ENCODE measurements around the gene SLC17A9.

SLC17A9 gene

GRCh38 chr20:62938105-62938888 is 14.2 kb upstream of the SLC17A9 start, which contains the start of gene GID8:
TSS of gene GID8 (plus strand) at chr20:62938147. CDS start at chr20:62941503, 3,356 bp downstream.
- DNase-seq = no peak

GRCh38 chr20:62940875-62941274 is 11.6 kb upstream of the SLC17A9 start:
- no peak for DNase-seq

DNA sequence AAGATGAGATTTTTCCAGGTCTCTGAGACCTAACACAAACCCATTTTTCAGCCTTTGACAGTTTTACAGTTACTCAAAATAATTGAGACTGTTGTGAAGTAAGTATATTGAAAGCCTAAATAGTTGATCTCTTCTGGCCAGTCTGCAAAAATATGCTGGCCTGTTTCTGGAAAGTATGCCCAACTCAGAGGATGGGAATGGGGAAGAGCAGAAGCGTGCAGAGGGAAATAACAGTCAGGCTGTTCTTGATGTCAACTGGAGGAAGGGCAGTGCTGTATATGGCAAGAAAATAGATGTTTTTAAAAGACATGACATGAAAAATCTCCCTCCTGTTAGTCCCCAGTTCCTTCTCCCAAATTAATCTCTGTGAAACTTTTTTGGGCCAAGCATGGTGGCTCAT is 10.7 kb upstream of the SLC17A9 start:
- no peak for DNase-seq

- no peak for DNase-seq
These were observed 10.1 kb upstream of the SLC17A9 start for GRCh38 chr20:62942456-62942855.

- DNase-seq = no peak
These were observed 9.1 kb upstream of the SLC17A9 start for GRCh38 chr20:62943396-62943795.

- DNase-seq = no peak
These were observed 8.3 kb upstream of the SLC17A9 start for GRCh38 chr20:62944184-62944583.

DNA sequence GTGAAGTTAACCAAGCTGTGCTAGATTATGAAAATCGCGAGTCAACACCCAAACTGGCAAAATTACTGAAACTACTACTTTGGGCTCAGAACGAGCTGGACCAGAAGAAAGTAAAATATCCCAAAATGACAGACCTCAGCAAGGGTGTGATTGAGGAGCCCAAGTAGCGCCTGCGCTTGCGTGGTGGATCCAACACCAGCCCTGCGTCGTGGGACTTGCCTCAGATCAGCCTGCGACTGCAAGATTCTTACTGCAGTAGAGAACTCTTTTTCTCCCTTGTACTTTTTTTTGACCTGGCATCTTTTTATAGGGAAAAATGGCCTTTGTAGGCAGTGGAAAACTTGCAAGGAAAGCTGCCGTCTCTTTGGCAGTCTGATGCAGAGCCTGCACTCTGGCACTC is 7.8 kb upstream of the SLC17A9 start:
- DNase-seq = no peak

DNA sequence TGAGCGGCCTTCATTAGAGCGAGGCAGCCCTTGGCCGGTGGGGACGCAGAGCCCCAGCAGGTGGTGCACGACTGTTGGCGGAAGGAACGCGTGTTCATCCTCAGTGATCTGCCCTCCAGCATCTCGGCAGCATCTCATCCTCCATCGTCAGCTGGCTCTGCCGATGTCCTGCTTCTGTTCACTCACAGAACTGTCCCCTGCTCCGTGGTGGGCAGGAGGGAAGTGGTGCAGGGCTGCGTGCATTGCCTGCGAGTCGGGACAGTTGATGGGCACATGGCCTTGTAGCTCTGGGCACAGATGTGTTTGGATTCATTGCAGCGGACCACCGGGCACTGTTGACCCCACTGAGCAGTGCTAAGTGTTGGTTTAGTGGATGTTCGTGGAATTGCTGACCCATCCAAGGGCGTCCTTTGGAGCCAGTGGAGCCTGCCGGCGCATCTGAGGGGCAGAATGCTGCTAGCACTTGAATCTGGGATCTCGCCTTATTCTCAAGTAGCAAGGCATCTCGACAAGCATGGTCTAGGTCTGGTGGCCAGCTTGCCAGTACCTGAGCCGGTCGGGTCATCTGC is 6.7 kb upstream of the SLC17A9 start:
- DNase-seq = no peak

DNA sequence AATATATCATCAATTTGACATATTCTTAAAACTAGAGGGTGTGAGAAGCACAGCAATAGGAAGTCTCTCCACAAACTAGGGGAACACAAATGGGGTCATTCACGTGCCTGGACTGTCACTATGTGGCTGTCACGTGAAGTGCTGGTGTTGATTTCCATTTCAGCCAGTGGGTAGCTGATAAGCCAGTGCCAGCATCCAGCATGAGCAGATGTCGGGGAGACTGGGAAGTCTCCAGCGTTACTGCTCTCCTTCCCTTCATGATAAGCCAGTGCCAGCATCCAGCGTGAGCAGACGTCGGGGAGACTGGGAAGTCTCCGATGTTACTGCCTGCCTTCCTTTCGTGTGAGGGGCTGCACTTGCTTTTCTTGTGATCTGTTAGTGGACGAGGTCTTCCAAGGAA is 5.6 kb upstream of the SLC17A9 start:
- no peak for DNase-seq

DNA sequence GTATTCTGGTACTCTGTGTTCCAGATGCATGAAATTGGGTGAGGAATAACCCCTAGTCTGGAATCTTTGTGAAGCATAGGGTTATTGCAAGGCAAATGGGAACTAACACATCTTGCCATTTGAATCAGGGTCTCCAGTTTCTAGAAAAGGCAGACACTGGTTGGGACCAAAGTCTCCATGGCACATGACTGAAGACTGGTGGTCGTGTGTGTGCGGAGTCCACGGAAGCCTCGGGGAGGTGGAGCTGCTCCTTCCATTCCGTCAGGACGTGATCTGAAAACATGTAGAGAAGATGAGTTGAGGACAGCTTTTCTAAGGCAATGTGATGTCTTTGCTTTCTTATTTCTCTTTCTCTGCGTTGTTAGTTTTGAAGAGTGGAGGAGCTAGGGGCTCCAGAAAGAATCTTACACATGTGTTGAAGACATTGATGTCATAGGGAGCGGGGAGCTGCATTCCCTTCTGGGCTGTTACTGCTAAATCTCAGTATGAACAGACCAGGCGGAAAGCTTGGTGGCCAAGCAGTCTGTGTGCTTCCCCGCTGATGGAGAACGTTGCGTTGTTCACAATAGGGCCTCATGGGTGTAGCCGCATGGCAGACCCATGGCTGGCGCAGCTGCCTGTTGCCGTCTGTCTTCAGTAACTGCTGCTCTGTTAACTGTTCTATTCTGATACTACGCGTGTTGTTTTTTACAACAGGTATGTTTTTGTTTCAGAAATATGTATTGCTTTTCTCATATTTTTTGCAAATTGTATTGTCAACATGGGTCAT is 4.8 kb upstream of the SLC17A9 start:
- no peak for DNase-seq

- DNase-seq = no peak
These were observed 3.2 kb upstream of the SLC17A9 start for GRCh38 chr20:62949153-62949821.

DNA sequence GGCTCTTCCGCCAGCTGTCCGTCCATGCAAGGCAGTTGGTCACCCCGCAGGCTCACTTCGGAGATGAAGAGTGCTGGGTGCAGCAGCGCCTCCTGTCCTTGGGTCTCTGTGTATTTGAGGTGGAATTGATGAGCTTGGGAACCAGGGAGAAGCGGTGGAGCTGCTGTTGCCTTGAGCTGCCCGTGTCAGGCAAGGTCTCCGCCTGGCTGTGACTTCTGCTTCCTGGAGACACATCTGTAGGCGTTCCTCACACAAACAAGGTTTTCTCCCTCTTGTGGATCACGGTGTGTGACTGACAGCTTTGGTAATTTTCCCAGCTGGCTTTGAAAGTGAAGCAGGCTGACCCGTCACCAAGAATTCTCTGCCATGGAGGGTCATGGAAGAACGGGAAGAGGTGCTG is 2.5 kb upstream of the SLC17A9 start:
- DNase-seq = no peak

DNA sequence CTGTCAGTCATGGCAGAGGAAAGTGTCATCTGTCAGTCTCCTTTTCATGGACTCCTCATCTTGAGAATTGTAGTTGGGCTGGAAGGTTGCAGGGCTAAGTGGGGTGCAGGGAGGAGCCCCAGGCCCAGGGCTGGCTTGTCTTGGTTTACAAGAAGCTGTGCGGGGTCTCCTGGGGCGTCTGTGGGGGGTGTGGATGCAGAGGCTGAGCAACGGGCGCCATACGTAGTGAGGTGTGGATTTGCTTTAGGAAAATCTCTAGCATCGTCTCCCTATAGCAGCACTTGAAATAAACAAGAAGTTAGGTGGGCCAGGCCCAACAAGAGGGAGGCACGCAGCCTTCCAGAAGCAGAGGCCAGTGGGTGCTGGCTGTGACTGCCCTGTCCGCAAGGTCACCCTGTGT is 1.8 kb upstream of the SLC17A9 start:
- DNase-seq = no peak

DNA sequence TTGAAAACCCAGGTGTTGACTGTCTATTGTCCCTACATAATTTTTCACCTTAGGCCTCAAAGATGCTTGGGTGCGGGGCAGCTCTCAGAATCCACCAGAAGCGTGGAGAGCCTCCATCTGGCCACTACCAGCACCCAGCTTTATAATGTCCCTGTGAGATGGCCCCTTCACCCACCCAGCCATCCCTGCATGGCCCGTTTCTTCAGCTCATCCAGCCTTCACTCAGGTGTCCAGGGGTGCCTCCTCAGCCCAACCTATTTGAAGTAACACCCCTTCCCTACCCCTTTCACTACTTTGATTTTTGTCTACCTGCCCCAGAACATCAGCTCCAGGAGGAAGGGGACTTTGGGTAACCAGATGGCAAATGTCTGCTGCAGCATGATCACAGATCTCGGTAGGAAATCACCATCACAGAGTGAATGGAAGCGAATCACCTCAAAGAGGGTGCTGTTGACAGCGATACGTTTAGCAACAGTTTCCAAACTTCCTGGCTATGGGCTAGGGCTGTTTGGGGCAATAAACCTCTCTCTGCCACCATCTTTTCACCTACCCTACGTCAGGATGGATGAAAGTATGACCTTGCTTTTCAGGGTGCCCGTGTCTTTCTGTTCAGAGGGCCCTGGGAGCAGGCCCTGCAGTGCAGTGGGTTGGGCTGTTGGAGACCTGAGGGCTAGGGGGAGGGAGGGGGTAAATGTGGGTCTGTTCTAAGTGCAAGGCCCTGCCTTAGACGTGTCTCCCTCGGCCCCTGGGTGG is 1.2 kb upstream of the SLC17A9 start:
- DNase-seq = no peak

DNA sequence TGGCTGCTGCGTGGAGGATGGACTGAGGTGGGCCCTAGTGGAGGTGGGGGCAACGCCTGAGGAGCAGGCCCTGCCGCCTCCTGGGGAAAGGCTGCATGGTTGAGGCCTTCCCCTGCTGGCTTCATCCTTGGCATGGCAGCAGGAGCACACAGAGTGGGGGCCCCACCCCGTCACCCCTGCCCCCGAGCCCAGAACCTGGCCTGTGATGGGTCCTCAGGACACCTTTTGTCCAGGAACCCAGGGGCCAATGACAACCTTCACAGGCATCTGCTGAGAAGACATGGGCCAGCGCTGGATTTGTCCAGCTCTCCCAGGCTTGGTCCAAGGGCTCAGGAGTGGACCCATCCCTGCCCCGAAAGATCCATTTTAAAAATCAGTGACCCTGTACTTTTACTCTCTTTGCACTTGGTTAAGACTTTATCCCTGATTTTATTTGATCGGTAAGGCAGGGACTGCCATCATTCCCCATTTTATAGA is 575 bp upstream of the SLC17A9 start:
- no peak for DNase-seq

DNA sequence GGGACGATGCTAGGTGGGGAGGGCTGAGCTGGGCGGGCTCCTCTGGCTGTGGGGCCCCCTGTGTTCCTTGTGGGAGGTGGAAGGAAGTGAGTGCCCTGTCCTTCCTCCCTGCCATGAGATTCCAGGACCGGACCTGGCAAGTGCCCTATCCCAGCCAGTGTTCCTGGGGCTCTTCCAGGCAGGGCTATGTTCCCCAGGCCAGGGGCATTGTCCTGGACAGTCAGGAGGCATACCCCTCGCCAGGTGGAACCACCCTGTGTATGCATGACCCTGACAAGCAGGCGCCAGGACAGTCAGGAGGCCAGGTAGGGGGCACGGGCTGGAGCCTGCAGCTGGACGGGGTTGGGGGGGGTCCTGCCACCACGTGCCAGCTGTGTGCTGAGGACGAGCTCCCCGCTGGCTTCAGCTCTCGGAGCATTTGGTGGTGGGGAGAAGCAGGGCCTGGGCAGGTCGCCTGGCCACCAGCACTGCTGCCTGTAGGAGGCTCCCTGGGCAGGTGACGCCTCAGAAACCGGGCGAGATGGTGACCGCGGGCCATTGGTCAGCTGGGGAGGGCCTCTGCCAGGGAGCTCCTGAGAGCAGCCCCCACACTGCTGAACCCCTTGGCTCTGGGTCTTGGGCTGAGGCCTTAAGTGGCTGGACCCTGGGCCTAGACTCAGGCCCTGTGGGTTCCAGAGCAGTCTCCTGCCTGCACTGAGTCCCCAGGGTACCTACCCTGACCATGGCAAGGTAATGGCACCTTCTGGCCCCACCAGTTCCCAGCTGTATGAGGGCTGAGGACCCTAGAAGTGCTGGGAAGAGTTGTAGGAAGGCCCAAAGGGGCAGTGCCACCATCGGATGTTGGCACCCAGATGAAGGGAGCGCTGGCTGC is 694 bp downstream of the SLC17A9 start:
- DNase-seq = no peak

- no peak for DNase-seq
These were observed 1.6 kb downstream of the SLC17A9 start for GRCh38 chr20:62953839-62954703.

DNA sequence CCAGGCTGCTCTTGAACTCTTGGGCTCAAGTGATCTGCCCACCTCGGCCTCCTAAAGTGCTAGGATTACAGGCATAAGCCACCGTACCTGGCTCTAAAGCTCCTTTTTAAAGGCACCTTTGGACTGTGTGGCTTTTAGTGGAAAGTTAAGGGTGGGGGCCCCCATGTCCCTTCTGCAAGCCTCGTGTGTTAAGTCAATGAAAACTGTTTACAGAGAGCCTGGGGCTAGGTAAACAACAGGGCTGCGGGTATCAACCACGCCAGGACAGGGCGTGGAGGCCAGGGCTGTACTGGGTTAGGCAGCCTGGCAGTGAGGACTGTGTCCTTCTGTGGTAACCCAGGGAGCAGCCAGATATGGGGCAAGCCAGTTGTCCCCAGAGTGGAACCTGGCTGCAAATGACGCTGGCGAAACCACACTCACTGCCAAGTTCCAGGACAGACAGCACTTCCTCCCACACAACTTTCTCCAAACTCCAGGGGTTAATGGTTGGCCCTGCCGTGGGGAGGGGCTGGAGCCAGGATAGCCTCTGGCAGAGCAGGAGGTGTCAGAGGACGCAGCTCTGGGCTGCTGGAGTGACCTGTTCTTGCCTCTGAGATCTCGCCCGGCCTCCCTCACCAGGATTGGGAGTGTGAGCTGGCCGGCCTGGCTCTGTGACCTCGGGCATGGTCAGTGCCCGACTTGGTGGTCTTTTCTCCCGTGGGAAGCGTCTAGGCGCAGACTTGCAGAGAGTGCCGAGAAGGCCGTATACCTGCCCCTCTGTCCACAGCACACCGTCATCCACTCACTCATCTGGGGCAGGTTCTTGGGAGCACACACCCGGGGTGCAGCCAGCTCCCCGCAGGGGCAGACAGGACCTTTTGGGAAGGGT is 3.2 kb downstream of the SLC17A9 start:
- DNase-seq = no peak

GRCh38 chr20:62956387-62957135 is 4.1 kb downstream of the SLC17A9 start:
- DNase-seq = no peak
